HepG2 (cell line): ENCODE results near the gene EXOSC9. TPM values are rescaled to one million over a fixed set of nuclear protein-coding genes. Genes with fewer than 3 reads are reported as not detected.

Source experiments
- ATM ChIP-seq: fragments of 450-650 bp; IDR thresholded peaks from 2 replicates; pipeline ENCODE4 v1.7.1; 2017; ENCODE audit warnings: mild to moderate bottlenecking, borderline replicate concordance
- ETS1 ChIP-seq: sonication (generic); formaldehyde crosslinking; IDR thresholded peaks from 2 replicates; pipeline ENCODE4 v1.4.0; 2020; ENCODE audit warnings: missing genetic modification reagents
- GTF2F1 ChIP-seq: fragments of 150-350 bp; IDR thresholded peaks from 2 replicates; pipeline ENCODE4 v1.6.1; 2014; ENCODE audit warnings: low read length
- HNRNPH1 ChIP-seq: fragments of 200-400 bp; formaldehyde crosslinking; optimal IDR thresholded peaks from 2 replicates; pipeline ENCODE3; 2017; ENCODE audit warnings: mild to moderate bottlenecking, low read depth, low read length
- IKZF1 ChIP-seq: fragments of 450-650 bp; IDR thresholded peaks from 2 replicates; pipeline ENCODE4 v1.7.1; 2016
- MED1 ChIP-seq: sonication (generic); formaldehyde crosslinking; IDR thresholded peaks from 2 replicates; pipeline ENCODE4 v1.4.0; 2020; ENCODE audit warnings: missing genetic modification reagents
- NR1H2 ChIP-seq: sonication (generic); formaldehyde crosslinking; IDR thresholded peaks from 2 replicates; pipeline ENCODE4 v1.8.1; 2022; ENCODE audit warnings: low read depth, missing genetic modification reagents, borderline replicate concordance
- PHF20 ChIP-seq: sonication (generic); formaldehyde crosslinking; IDR thresholded peaks from 2 replicates; pipeline ENCODE4 v1.5.0; 2020; ENCODE audit warnings: mild to moderate bottlenecking, missing genetic modification reagents
- ZFP90 ChIP-seq: sonication (generic); formaldehyde crosslinking; IDR thresholded peaks from 2 replicates; pipeline ENCODE4 v1.8.0; 2022; ENCODE audit warnings: missing genetic modification reagents, mild to moderate bottlenecking, inconsistent platforms, borderline replicate concordance
- ZNF292 ChIP-seq: sonication (generic); formaldehyde crosslinking; IDR thresholded peaks from 2 replicates; pipeline ENCODE4 v1.8.1; 2022; ENCODE audit warnings: mild to moderate bottlenecking, low read depth, missing genetic modification reagents, borderline replicate concordance
- ZNF431 ChIP-seq: sonication (generic); formaldehyde crosslinking; IDR thresholded peaks from 2 replicates; pipeline ENCODE4 v1.9.0; 2022; ENCODE audit warnings: missing genetic modification reagents, low read depth, mild to moderate bottlenecking, borderline replicate concordance
- ZNF460 ChIP-seq: sonication (generic); formaldehyde crosslinking; IDR thresholded peaks from 2 replicates; pipeline ENCODE4 v1.5.1; 2020; ENCODE audit warnings: missing genetic modification reagents, mild to moderate bottlenecking, borderline replicate concordance
- ZNF703 ChIP-seq: sonication (generic); formaldehyde crosslinking; IDR thresholded peaks from 2 replicates; pipeline ENCODE4 v1.5.1; 2020; ENCODE audit warnings: missing genetic modification reagents, mild to moderate bottlenecking, moderate library complexity, borderline replicate concordance
- ZNF75D ChIP-seq: sonication (generic); formaldehyde crosslinking; IDR thresholded peaks from 2 replicates; pipeline ENCODE4 v1.8.1; 2023; ENCODE audit warnings: missing genetic modification reagents, mild to moderate bottlenecking, borderline replicate concordance
- polyA plus RNA-seq, 8 experiments: library from polyadenylated mRNA; depleted of rRNA in 3 of 8; stranded (reverse) in 7 of 8; unstranded in 1 of 8; fragments of >200 nt; fragmentation: Illumina TruSeq in 4 of 8; extraction: Trizol in 4 of 8; gene quantifications; 2 replicates each; pipeline versions ENCODE4 v1.2.1 to v1.2.3, GENCODE V29; 2011 to 2016; ENCODE audit warnings: low read depth in 4 of 8, missing spikeins in 1 of 8, mixed read lengths in 1 of 8; ENCODE audit not compliant: insufficient read depth in 1 of 8
- total RNA-seq, 5 experiments: library from RNA; depleted of rRNA; stranded (reverse); fragments of >200 nt; fragmentation: Illumina TruSeq; extraction: Trizol; gene quantifications; 2 replicates each; pipeline ENCODE4 v1.2.3, GENCODE V29; 2016; ENCODE audit warnings: low read depth in 1 of 5
- TF ChIP-seq, protein P1 (sequence below): sonication (generic); formaldehyde crosslinking; IDR thresholded peaks from 2 replicates; pipeline ENCODE4 v1.5.1; 2020; ENCODE audit warnings: mild to moderate bottlenecking, moderate library complexity, missing genetic modification reagents
- TF ChIP-seq, protein P2 (sequence below): sonication (generic); formaldehyde crosslinking; IDR thresholded peaks from 2 replicates; pipeline ENCODE4 v1.4.0; 2020; ENCODE audit warnings: mild to moderate bottlenecking, low read depth, missing genetic modification reagents
- TF ChIP-seq, protein P3 (sequence below): sonication (generic); formaldehyde crosslinking; IDR thresholded peaks from 2 replicates; pipeline ENCODE4 v1.4.0; 2020; ENCODE audit warnings: missing genetic modification reagents
- TF ChIP-seq, protein P4 (sequence below): IDR thresholded peaks from 2 replicates; pipeline ENCODE4 v1.6.1; 2016; ENCODE audit warnings: control low read depth

Gene EXOSC9
- total and polyA plus RNA-seq, 2 of the 13 experiments (the other 11 are each of a cell fraction or from before 2014, with no cell fraction given): 26.0 to 48.0 TPM

GRCh38 chr4:121800961-121801714 is at the start of gene EXOSC9 (continued):
- TF ChIP-seq, protein P1, sequence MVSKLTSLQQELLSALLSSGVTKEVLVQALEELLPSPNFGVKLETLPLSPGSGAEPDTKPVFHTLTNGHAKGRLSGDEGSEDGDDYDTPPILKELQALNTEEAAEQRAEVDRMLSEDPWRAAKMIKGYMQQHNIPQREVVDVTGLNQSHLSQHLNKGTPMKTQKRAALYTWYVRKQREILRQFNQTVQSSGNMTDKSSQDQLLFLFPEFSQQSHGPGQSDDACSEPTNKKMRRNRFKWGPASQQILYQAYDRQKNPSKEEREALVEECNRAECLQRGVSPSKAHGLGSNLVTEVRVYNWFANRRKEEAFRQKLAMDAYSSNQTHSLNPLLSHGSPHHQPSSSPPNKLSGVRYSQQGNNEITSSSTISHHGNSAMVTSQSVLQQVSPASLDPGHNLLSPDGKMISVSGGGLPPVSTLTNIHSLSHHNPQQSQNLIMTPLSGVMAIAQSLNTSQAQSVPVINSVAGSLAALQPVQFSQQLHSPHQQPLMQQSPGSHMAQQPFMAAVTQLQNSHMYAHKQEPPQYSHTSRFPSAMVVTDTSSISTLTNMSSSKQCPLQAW: no peak; the same call in 1 of the 2 replicates
- peak; percentile 65; the same call in 1 of the 2 replicates for TF ChIP-seq ZNF292
- TF ChIP-seq, protein P2, sequence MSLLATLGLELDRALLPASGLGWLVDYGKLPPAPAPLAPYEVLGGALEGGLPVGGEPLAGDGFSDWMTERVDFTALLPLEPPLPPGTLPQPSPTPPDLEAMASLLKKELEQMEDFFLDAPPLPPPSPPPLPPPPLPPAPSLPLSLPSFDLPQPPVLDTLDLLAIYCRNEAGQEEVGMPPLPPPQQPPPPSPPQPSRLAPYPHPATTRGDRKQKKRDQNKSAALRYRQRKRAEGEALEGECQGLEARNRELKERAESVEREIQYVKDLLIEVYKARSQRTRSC (CRISPR knock-in tag): no peak
- peak; percentile 84; the same call in 1 of the 2 replicates for TF ChIP-seq ZFP90 (CRISPR knock-in tag)
- no peak for TF ChIP-seq ETS1 (CRISPR knock-in tag)
- TF ChIP-seq, protein P3, sequence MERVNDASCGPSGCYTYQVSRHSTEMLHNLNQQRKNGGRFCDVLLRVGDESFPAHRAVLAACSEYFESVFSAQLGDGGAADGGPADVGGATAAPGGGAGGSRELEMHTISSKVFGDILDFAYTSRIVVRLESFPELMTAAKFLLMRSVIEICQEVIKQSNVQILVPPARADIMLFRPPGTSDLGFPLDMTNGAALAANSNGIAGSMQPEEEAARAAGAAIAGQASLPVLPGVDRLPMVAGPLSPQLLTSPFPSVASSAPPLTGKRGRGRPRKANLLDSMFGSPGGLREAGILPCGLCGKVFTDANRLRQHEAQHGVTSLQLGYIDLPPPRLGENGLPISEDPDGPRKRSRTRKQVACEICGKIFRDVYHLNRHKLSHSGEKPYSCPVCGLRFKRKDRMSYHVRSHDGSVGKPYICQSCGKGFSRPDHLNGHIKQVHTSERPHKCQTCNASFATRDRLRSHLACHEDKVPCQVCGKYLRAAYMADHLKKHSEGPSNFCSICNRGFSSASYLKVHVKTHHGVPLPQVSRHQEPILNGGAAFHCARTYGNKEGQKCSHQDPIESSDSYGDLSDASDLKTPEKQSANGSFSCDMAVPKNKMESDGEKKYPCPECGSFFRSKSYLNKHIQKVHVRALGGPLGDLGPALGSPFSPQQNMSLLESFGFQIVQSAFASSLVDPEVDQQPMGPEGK: no peak
- no peak for TF ChIP-seq NR1H2
- no peak for TF ChIP-seq ZNF460
- no peak for TF ChIP-seq ZNF703 (CRISPR knock-in tag)
- no peak for TF ChIP-seq ZNF75D (CRISPR knock-in tag)
- no peak for TF ChIP-seq HNRNPH1
- TF ChIP-seq ATM: no peak
- TF ChIP-seq, protein P4, sequence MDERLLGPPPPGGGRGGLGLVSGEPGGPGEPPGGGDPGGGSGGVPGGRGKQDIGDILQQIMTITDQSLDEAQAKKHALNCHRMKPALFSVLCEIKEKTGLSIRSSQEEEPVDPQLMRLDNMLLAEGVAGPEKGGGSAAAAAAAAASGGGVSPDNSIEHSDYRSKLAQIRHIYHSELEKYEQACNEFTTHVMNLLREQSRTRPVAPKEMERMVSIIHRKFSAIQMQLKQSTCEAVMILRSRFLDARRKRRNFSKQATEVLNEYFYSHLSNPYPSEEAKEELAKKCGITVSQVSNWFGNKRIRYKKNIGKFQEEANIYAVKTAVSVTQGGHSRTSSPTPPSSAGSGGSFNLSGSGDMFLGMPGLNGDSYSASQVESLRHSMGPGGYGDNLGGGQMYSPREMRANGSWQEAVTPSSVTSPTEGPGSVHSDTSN (CRISPR knock-in tag): no peak
- TF ChIP-seq MED1 (CRISPR knock-in tag): peak; percentile 80
- peak; percentile 97 for TF ChIP-seq PHF20
- TF ChIP-seq IKZF1: no peak
- peak; percentile 44; the same call in 1 of the 2 replicates for TF ChIP-seq GTF2F1
- TF ChIP-seq ZNF431: no peak
